Neuronal stem cell (in vitro differentiated cells): Measurements from ENCODE around the gene KCNQ1.

ENCODE experiments used
- DNase-seq: peaks from one replicate; pipeline ENCODE4 v3.0.0-alpha.2; 2013; ENCODE audit warnings: low spot score
- H2AFZ ChIP-seq: one replicate; pipeline ENCODE4 v1.6.1; 2013; ENCODE audit warnings: mild to moderate bottlenecking, low read length, inconsistent platforms
- H2AK5ac ChIP-seq: 2 replicates; pipeline ENCODE4 v1.6.1; 2013; ENCODE audit warnings: low read depth, mild to moderate bottlenecking, inconsistent platforms, low read length, moderate library complexity, mixed read lengths
- H2BK120ac ChIP-seq: 2 replicates; pipeline ENCODE4 v1.6.1; 2013; ENCODE audit warnings: low read depth, mild to moderate bottlenecking, inconsistent platforms, low read length, moderate library complexity, mixed read lengths
- H2BK12ac ChIP-seq: one replicate; pipeline ENCODE4 v1.6.1; 2013; ENCODE audit warnings: low read length, inconsistent platforms
- H2BK15ac ChIP-seq: 2 replicates; pipeline ENCODE4 v1.6.1; 2013; ENCODE audit warnings: mild to moderate bottlenecking, low read length, inconsistent platforms, mixed read lengths
- H2BK5ac ChIP-seq: one replicate; pipeline ENCODE4 v1.6.1; 2013; ENCODE audit warnings: inconsistent platforms, mild to moderate bottlenecking, low read length, moderate library complexity
- H3K14ac ChIP-seq: one replicate; pipeline ENCODE4 v1.6.1; 2013; ENCODE audit warnings: low read length, inconsistent platforms
- H3K18ac ChIP-seq: 2 replicates; pipeline ENCODE4 v1.6.1; 2013; ENCODE audit warnings: low read length, inconsistent platforms
- H3K23ac ChIP-seq: 2 replicates; pipeline ENCODE4 v1.6.1; 2013; ENCODE audit warnings: low read depth, mild to moderate bottlenecking, mixed read lengths, low read length, inconsistent platforms; ENCODE audit not compliant: poor library complexity
- H3K27ac ChIP-seq: replicated peaks from 3 replicates; pipeline ENCODE4 v1.5.1; 2013; ENCODE audit warnings: low read length, inconsistent platforms
- H3K27me3 ChIP-seq, 3 experiments: 2 replicates each; pipeline ENCODE4 v1.6.1; 2013; ENCODE audit warnings: low read length in 3 of 3, mild to moderate bottlenecking in 2 of 3, inconsistent platforms in 1 of 3, low read depth in 1 of 3, mixed read lengths in 1 of 3, moderate library complexity in 1 of 3; ENCODE audit not compliant: control insufficient read depth in 3 of 3, insufficient read depth in 3 of 3
- H3K36me3 ChIP-seq, 2 donors: replicated peaks in 1 of 2; 2 replicates each; pipeline ENCODE4 v1.6.1; 2013; ENCODE audit warnings: low read length in 2 of 2; ENCODE audit not compliant: control insufficient read depth in 2 of 2, insufficient read depth in 2 of 2
- H3K4ac ChIP-seq: 2 replicates; pipeline ENCODE4 v1.6.1; 2013; ENCODE audit warnings: inconsistent platforms, mild to moderate bottlenecking, low read length, moderate library complexity
- H3K4me1 ChIP-seq, 2 donors: 1 replicate in 1 of 2; 2 replicates in 1 of 2; pipeline ENCODE4 v1.6.1; 2013; ENCODE audit warnings: low read length in 2 of 2, low read depth in 1 of 2; ENCODE audit not compliant: control insufficient read depth in 2 of 2, insufficient read depth in 1 of 2
- H3K4me2 ChIP-seq: one replicate; pipeline ENCODE4 v1.6.1; 2013; ENCODE audit warnings: mild to moderate bottlenecking, low read length, inconsistent platforms; ENCODE audit not compliant: insufficient read depth, poor library complexity, severe bottlenecking
- H3K4me3 ChIP-seq, 2 donors: 2 replicates each; pipeline ENCODE4 v1.5.1; 2013; ENCODE audit warnings: low read length in 2 of 2, mild to moderate bottlenecking in 2 of 2, inconsistent platforms in 1 of 2, moderate library complexity in 1 of 2
- H3K79me1 ChIP-seq: one replicate; pipeline ENCODE4 v1.6.1; 2013; ENCODE audit warnings: low read depth, mild to moderate bottlenecking, inconsistent platforms, low read length, moderate library complexity
- H3K9ac ChIP-seq: one replicate; pipeline ENCODE4 v1.6.1; 2013; ENCODE audit warnings: mild to moderate bottlenecking, low read depth, low read length, inconsistent platforms; ENCODE audit not compliant: poor library complexity
- H3K9me3 ChIP-seq, 2 donors: replicated peaks in 1 of 2; 2 replicates each; pipeline versions ENCODE3 to v1.6.1; 2013; ENCODE audit warnings: low read length in 2 of 2, mild to moderate bottlenecking in 2 of 2, inconsistent platforms in 1 of 2, low read depth in 1 of 2, mixed read lengths in 1 of 2, moderate library complexity in 1 of 2; ENCODE audit not compliant: control insufficient read depth in 2 of 2, insufficient read depth in 1 of 2
- H4K8ac ChIP-seq: one replicate; pipeline ENCODE4 v1.6.1; 2013; ENCODE audit warnings: low read depth, mild to moderate bottlenecking, inconsistent platforms, low read length, moderate library complexity
- H4K91ac ChIP-seq: one replicate; pipeline ENCODE4 v1.6.1; 2013; ENCODE audit warnings: low read length, low read depth, mild to moderate bottlenecking, inconsistent platforms; ENCODE audit not compliant: poor library complexity
- WGBS, 2 donors: extraction: QIAGEN DNeasy Blood & Tissue Kit; methylation state at CpG; one replicate each; pipeline ENCODE4 v1.1.7; 2013; ENCODE audit warnings: missing lambda C conversion rate in 2 of 2, mixed read lengths in 1 of 2; ENCODE audit not compliant: insufficient read length in 2 of 2, insufficient replicate concordance in 1 of 2; ENCODE audit errors: extremely low coverage in 2 of 2; 5-methylcytosine and 5-hydroxymethylcytosine counted together

KCNQ1 gene

GRCh38 chr11:2411446-2412305, 33.1 kb upstream of the KCNQ1 start:
- H3K4me3 ChIP-seq: no peak overlapping the region
- H3K18ac ChIP-seq: peak overlapping the region; percentile 64
- peak overlapping the region; percentile 87 for H2BK5ac ChIP-seq
- H3K27ac ChIP-seq: no peak overlapping the region
- H3K36me3 ChIP-seq: no peaks in the 10 kb centered on the region
- H2BK12ac ChIP-seq: peak overlapping the region; percentile 84
- H3K14ac ChIP-seq: peak overlapping the region; percentile 71
- H4K8ac ChIP-seq: no peak overlapping the region
- no CpG with 5 or more reads among the region's 30 CpGs for WGBS, 2 donors
- peak overlapping the region; percentile 98 for H2BK15ac ChIP-seq
- H3K79me1 ChIP-seq: no peaks in the 10 kb centered on the region
- H3K4ac ChIP-seq: peak overlapping the region; percentile 76
- H3K27me3 ChIP-seq: no peaks in the 10 kb centered on the region
- no peak overlapping the region for H3K4me2 ChIP-seq
- H3K9ac ChIP-seq: no peak overlapping the region
- no peak for DNase-seq
- peak overlapping the region; percentile 88 for H2AK5ac ChIP-seq
- peaks cover 0 to 9% of the 10 kb centered on the region in 2 donors for H3K4me1 ChIP-seq
- H2AFZ ChIP-seq: peak overlapping the region; percentile 45
- peak overlapping the region; percentile 31 for H3K23ac ChIP-seq
- peak overlapping the region; percentile 72 for H2BK120ac ChIP-seq
- no peaks in the 10 kb centered on the region for H3K9me3 ChIP-seq
- no peak overlapping the region for H4K91ac ChIP-seq

GRCh38 chr11:2412323-2412722, 32.5 kb upstream of the KCNQ1 start:
- no peak overlapping the region for H3K27ac ChIP-seq
- WGBS, 2 donors: no CpG with 5 or more reads among the region's 6 CpGs

GRCh38 chr11:2413742-2414579, 30.8 kb upstream of the KCNQ1 start:
- peak overlapping the region; percentile 39 for H2BK5ac ChIP-seq
- peaks cover 2% of the 10 kb centered on the region for H3K79me1 ChIP-seq
- peak overlapping the region; percentile 80 for H3K23ac ChIP-seq
- no peak for DNase-seq
- H3K4me3 ChIP-seq: no peak overlapping the region
- no CpG with 5 or more reads among the region's 43 CpGs for WGBS, 2 donors
- no peak overlapping the region for H3K27ac ChIP-seq
- H4K8ac ChIP-seq: peak overlapping the region; percentile 65
- H2AFZ ChIP-seq: peak overlapping the region; percentile 49
- no peak overlapping the region for H3K4ac ChIP-seq
- H2BK120ac ChIP-seq: no peak overlapping the region
- H3K4me2 ChIP-seq: no peak overlapping the region
- H2BK15ac ChIP-seq: peak overlapping the region; percentile 37
- H3K27me3 ChIP-seq: no peaks in the 10 kb centered on the region
- H2AK5ac ChIP-seq: peak overlapping the region; percentile 98
- H2BK12ac ChIP-seq: peak overlapping the region; percentile 22
- H4K91ac ChIP-seq: peak overlapping the region; percentile 72
- H3K4me1 ChIP-seq: peaks cover 0 to 9% of the 10 kb centered on the region in 2 donors
- no peaks in the 10 kb centered on the region for H3K36me3 ChIP-seq
- peak overlapping the region; percentile 76 for H3K18ac ChIP-seq
- H3K9me3 ChIP-seq: no peaks in the 10 kb centered on the region
- H3K14ac ChIP-seq: peak overlapping the region; percentile 71
- no peak overlapping the region for H3K9ac ChIP-seq

More at GRCh38 chr11:2412323-2412722, 32.5 kb upstream of the KCNQ1 start:
- Histone ChIP-seq H2BK5ac (no peak overlapping the region), H3K4me1 (peaks cover 0 to 9% of the 10 kb centered on the region in 2 donors), H4K91ac (no peak overlapping the region), H3K36me3 (no peaks in the 10 kb centered on the region), H4K8ac (no peak overlapping the region), H2AK5ac (peak overlapping the region; percentile 96), H3K4ac (no peak overlapping the region), H2BK15ac (peak overlapping the region; percentile 98), H3K23ac (no peak overlapping the region), H2BK120ac (no peak overlapping the region), H3K18ac (no peak overlapping the region), H3K14ac (no peak overlapping the region), H3K9me3 (no peaks in the 10 kb centered on the region), H3K79me1 (no peaks in the 10 kb centered on the region), H3K9ac (no peak overlapping the region), H3K27me3 (no peaks in the 10 kb centered on the region), H3K4me3 (no peak overlapping the region), H2AFZ (no peak overlapping the region), H3K4me2 (no peak overlapping the region), H2BK12ac (no peak overlapping the region)
- DNase-seq: no peak

DNA sequence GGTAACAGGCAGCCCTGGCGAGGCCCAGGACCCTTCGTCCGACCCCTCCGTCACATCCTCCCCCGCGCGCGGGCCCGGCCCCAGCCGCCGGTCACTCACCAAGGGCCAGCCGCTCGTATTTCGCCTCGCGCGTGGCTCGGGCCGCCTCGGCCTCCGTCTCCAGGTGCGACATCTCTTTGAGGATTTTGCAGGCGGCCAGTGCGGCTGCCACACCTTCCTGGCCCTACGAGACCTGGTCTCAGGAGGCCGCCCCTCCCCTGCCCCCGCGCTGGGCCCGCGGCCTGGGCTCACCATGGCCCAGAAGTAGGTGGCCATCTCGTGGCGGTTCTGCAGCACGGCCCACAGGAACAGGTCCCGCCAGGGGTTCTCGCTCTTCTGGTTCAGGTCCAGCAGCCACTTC, 30.2 kb upstream of the KCNQ1 start:
- Histone ChIP-seq H4K91ac (no peak overlapping the region), H2AFZ (peak overlapping the region; percentile 49), H4K8ac (no peak overlapping the region), H3K36me3 (no peaks in the 10 kb centered on the region), H3K79me1 (peaks cover 2% of the 10 kb centered on the region), H3K14ac (peak overlapping the region; percentile 21), H2AK5ac (peak overlapping the region; percentile 98), H2BK12ac (peak overlapping the region; percentile 58), H3K4me2 (no peak overlapping the region), H3K9me3 (no peaks in the 10 kb centered on the region), H2BK15ac (peak overlapping the region; percentile 92), H3K9ac (no peak overlapping the region), H3K23ac (peak overlapping the region; percentile 80), H3K27ac (no peak overlapping the region), H3K4me3 (no peak overlapping the region), H3K18ac (no peak overlapping the region), H3K4me1 (peaks cover 0 to 4% of the 10 kb centered on the region in 2 donors), H2BK120ac (no peak overlapping the region), H2BK5ac (no peak overlapping the region), H3K4ac (no peak overlapping the region), H3K27me3 (no peaks in the 10 kb centered on the region)
- no CpG with 5 or more reads among the region's 35 CpGs for WGBS, 2 donors
- DNase-seq: no peak
